T-helper 2 cell treated with Interferon-gamma antibody and Interleukin-4, amounts not matched to agents 100 ng/mL and 5 ng/mL, for 36 hours (primary cell): ENCODE measurements around the gene IL31. TPM values are rescaled to one million over a fixed set of nuclear protein-coding genes. Genes with fewer than 3 reads are reported as not detected.

ENCODE experiments used
- intact Hi-C: fragments of 100-400 bp; cut with micrococcal nuclease; formaldehyde crosslinking; loops from one replicate; pipeline ENCODE4 v1.15.1; 2023
- total RNA-seq: library from RNA; stranded (reverse); gene quantifications from 2 replicates; pipeline ENCODE4 v1.2.3, GENCODE V29; 2022

The IL31 gene
- total RNA-seq, 1 donor from 2014 or later = not detected

- intact Hi-C loops = no loop called here
Observed at GRCh38 chr12:122158700-122159285, 15.2 kb downstream of the IL31 start.

GRCh38 chr12:122155705-122156104 is 18.3 kb downstream of the IL31 start:
- intact Hi-C loops = no loop called here

GRCh38 chr12:122152754-122153153 is 21.3 kb downstream of the IL31 start:
- intact Hi-C loops = no loop called here

GRCh38 chr12:122150127-122150681 is 23.8 kb downstream of the IL31 start:
- intact Hi-C loops = no loop called here

- intact Hi-C loops = no loop called here
Observed at GRCh38 chr12:122148657-122149056, 25.4 kb downstream of the IL31 start.

GRCh38 chr12:122147514-122148290 is 26.3 kb downstream of the IL31 start:
- intact Hi-C loops = no loop called here

- intact Hi-C loops = no loop called here
Observed at GRCh38 chr12:122145505-122146330, 28.3 kb downstream of the IL31 start.

- intact Hi-C loops = no loop called here
Observed at GRCh38 chr12:122144885-122145284, 29.1 kb downstream of the IL31 start.

- intact Hi-C loops = no loop called here
Observed at GRCh38 chr12:122142857-122143256, 31.2 kb downstream of the IL31 start.

GRCh38 chr12:122141911-122142725 is 31.9 kb downstream of the IL31 start:
- intact Hi-C loops = no loop called here

GRCh38 chr12:122140467-122141257 is 33.4 kb downstream of the IL31 start:
- intact Hi-C loops = no loop called here

GRCh38 chr12:122139941-122140340 is 34.1 kb downstream of the IL31 start:
- intact Hi-C loops = loop anchor here (10.0 kb wide), 1 partner anchor 215 kb away; no protein-coding TSS in a partner anchor

- intact Hi-C loops = loop anchor here (10.0 kb wide), 1 partner anchor 216 kb away; no protein-coding TSS in a partner anchor
Observed at GRCh38 chr12:122139266-122139665, 34.8 kb downstream of the IL31 start.

GRCh38 chr12:122138616-122139015 is 35.4 kb downstream of the IL31 start:
- intact Hi-C loops = loop anchor here (10.0 kb wide), 1 partner anchor 216 kb away; no protein-coding TSS in a partner anchor

GRCh38 chr12:122138181-122138580 is 35.8 kb downstream of the IL31 start:
- intact Hi-C loops = loop anchor here (10.0 kb wide), 1 partner anchor 217 kb away; no protein-coding TSS in a partner anchor

- intact Hi-C loops = loop anchor here (10.0 kb wide), 1 partner anchor 217 kb away; no protein-coding TSS in a partner anchor
Observed at GRCh38 chr12:122137681-122138080, 36.3 kb downstream of the IL31 start.

- intact Hi-C loops = loop anchor here (10.0 kb wide), 1 partner anchor 218 kb away; no protein-coding TSS in a partner anchor
Observed at GRCh38 chr12:122137229-122137628, 36.8 kb downstream of the IL31 start.

- intact Hi-C loops = loop anchor here (10.0 kb wide), 1 partner anchor 219 kb away; no protein-coding TSS in a partner anchor
Observed at GRCh38 chr12:122135437-122136031, 38.5 kb downstream of the IL31 start.
